Measurements from ENCODE around the gene ZFYVE28.

- no peak for TF ChIP-seq POLR2A (IDR thresholded peaks at IDR 0.05)
- TF ChIP-seq, protein P1, sequence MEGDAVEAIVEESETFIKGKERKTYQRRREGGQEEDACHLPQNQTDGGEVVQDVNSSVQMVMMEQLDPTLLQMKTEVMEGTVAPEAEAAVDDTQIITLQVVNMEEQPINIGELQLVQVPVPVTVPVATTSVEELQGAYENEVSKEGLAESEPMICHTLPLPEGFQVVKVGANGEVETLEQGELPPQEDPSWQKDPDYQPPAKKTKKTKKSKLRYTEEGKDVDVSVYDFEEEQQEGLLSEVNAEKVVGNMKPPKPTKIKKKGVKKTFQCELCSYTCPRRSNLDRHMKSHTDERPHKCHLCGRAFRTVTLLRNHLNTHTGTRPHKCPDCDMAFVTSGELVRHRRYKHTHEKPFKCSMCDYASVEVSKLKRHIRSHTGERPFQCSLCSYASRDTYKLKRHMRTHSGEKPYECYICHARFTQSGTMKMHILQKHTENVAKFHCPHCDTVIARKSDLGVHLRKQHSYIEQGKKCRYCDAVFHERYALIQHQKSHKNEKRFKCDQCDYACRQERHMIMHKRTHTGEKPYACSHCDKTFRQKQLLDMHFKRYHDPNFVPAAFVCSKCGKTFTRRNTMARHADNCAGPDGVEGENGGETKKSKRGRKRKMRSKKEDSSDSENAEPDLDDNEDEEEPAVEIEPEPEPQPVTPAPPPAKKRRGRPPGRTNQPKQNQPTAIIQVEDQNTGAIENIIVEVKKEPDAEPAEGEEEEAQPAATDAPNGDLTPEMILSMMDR (IDR thresholded peaks at IDR 0.05) = no peak
Observed at GRCh38 chr4:2415881-2416563, 2.4 kb downstream of the ZFYVE28 start.

All from adrenal gland (tissue), 5 donors.